ENCODE results near the gene HOXD9. TPM values are rescaled to one million over a fixed set of nuclear protein-coding genes. Genes with fewer than 3 reads are reported as not detected.

Gene HOXD9
- total RNA-seq, 1 experiment from 2014 or later, result not detected

DNA sequence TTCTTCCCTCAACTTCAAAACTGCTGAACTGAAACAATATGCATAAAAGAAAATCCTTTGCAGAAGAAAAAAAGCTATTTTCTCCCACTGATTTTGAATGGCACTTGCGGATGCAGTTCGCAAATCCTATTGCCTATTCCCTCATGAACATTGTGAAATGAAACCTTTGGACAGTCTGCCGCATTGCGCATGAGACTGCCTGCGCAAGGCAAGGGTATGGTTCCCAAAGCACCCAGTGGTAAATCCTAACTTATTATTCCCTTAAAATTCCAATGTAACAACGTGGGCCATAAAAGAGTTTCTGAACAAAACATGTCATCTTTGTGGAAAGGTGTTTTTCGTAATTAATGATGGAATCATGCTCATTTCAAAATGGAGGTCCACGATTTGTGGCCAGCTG is 15.4 kb downstream of the HOXD9 start:
- no peak overlapping the region for H3K4me2 ChIP-seq (ENCODE audit: insufficient read depth, insufficient read length, low read length)
- H3T11ph ChIP-seq (ENCODE audit: low read length), result no peak overlapping the region
- no peak overlapping the region for H2BK15ac ChIP-seq (ENCODE audit: low read depth, low read length)
- no peak overlapping the region for H3K4ac ChIP-seq (ENCODE audit: low read depth, low read length)
- no peak overlapping the region for H3K14ac ChIP-seq (ENCODE audit: insufficient read depth, low read length)
- H3K9ac ChIP-seq (ENCODE audit: extremely low read depth, insufficient read length, low read length), result no peak overlapping the region
- no peaks in the 10 kb centered on the region for H3K79me2 ChIP-seq (ENCODE audit: insufficient read depth, low read length)
- DNase-seq, result no peak
- H3K4me1 Mint-ChIP-seq, result peaks cover 2 to 11% of the 10 kb centered on the region in 2 experiments; a peak in 3 of 4 replicates
- H3K56ac ChIP-seq (ENCODE audit: insufficient read length, low read depth, low read length), result no peak overlapping the region
- H2AK5ac ChIP-seq (ENCODE audit: insufficient read length, low read length), result no peak overlapping the region
- H4K8ac ChIP-seq (replicated peaks; ENCODE audit: insufficient read length, low read depth, low read length), result no peak overlapping the region
- H3K27ac Mint-ChIP-seq, result no peak overlapping the region
- H3K23ac ChIP-seq (ENCODE audit: insufficient read length, low read depth, low read length), result no peak overlapping the region
- H3K18ac ChIP-seq (ENCODE audit: insufficient read length, low read depth, low read length), result no peak overlapping the region
- no CpG with 5 or more reads among the region's 8 CpGs for WGBS (ENCODE audit: extremely low coverage, insufficient read length, low lambda C conversion rate)
- no peaks in the 10 kb centered on the region; the same call in 1 of the 2 replicates for H3K4me1 ChIP-seq (ENCODE audit: insufficient read depth, low read length)
- H2AFZ ChIP-seq (ENCODE audit: low read length), result no peak overlapping the region
- H3K23me2 ChIP-seq (ENCODE audit: insufficient read length, low read depth, low read length, poor library complexity, severe bottlenecking), result peaks cover 8% of the 10 kb centered on the region
- no peaks in the 10 kb centered on the region for H3K9me3 ChIP-seq (ENCODE audit: control insufficient read depth, low read depth, low read length)
- no peaks in the 10 kb centered on the region for H3K36me3 Mint-ChIP-seq (ENCODE audit: insufficient read depth in 1 of 3, low read depth in 3 of 3)
- H2BK12ac ChIP-seq (ENCODE audit: insufficient read length, low read depth, low read length), result no peak overlapping the region
- H4K91ac ChIP-seq (ENCODE audit: insufficient read length, low read depth, low read length), result no peak overlapping the region
- H3K27ac ChIP-seq (ENCODE audit: insufficient read length, low read depth, low read length), result no peak overlapping the region
- peaks cover under 1 to 4% of the 10 kb centered on the region in 2 experiments; a peak in 4 of 5 replicates for H3K9me3 Mint-ChIP-seq
- no peak overlapping the region for H3K4me3 Mint-ChIP-seq
- no peaks in the 10 kb centered on the region for H4K20me1 ChIP-seq (ENCODE audit: control insufficient read depth, insufficient read depth, insufficient read length)
- no peak overlapping the region for H2BK120ac ChIP-seq (ENCODE audit: low read depth, low read length, poor library complexity, severe bottlenecking)
- no peak overlapping the region for H2BK20ac ChIP-seq (ENCODE audit: low read depth, low read length, poor library complexity, severe bottlenecking)
- no peak overlapping the region for H2BK5ac ChIP-seq (ENCODE audit: insufficient read length, low read length)
- H3K27me3 Mint-ChIP-seq (ENCODE audit: low read depth), result peaks cover 98% of the 10 kb centered on the region
- H3K27me3 ChIP-seq (ENCODE audit: insufficient read depth, low read length), result peaks cover 89% of the 10 kb centered on the region
- TF ChIP-seq CTCF (conservative IDR thresholded peaks at IDR 0.05), result no peak
- H3K79me1 ChIP-seq (ENCODE audit: insufficient read depth, low read depth, low read length, poor library complexity, severe bottlenecking), result no peaks in the 10 kb centered on the region
- H4K5ac ChIP-seq (ENCODE audit: insufficient read length, low read depth, low read length), result no peak overlapping the region

All from H9 (cell line).